HG03457 (cell line): ENCODE measurements around the gene MOV10L1.

Experiments used
- ATAC-seq: cut with Tn5 transposase; IDR thresholded peaks from one replicate; pipeline ENCODE4 v1.9.1; 2021; ENCODE audit warnings: moderate number of reproducible peaks; ENCODE audit not compliant: unreplicated experiment

Gene MOV10L1

DNA sequence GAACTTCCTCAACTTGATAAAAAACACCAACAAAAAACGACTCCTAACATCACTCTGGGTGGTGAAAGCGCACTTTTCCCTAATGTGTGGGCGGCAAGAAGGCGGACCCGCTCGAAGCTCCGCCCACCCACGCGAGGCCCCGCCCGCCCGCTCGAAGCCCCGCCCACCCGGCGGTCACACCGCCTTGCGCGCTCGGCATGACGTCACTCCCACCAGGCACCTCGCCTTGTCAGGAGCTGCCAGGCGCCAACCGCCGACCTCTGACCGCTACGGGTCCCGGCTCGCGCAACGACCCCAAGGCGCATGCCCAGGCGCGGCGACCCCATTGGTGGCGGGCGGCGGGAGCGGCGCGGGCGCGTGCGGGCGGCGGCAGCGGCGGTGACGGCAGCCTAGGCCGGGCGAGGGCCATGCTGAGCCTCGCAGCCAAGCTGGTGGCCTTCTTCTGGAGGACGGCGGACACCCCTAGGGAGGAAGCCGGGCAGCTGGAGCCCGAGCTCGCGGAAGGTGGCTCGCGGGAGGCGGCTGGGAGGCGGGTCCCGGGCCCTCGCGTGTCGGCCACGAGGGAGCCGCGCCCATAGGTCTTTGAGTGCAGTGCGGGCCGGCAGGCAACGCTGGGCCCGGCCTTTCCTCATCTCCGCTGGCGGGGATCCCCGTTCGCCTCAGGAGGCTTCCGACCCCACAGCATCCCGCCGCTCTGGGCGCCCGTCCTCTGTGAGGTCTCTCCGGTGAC lies at the start of gene MOV10L1:
Gene MOV10L1, plus strand, starts transcription at position 325 of the 730 bp plus-strand sequence. Its CDS starts 83 bp downstream, at position 408.
- no peak for ATAC-seq

DNA sequence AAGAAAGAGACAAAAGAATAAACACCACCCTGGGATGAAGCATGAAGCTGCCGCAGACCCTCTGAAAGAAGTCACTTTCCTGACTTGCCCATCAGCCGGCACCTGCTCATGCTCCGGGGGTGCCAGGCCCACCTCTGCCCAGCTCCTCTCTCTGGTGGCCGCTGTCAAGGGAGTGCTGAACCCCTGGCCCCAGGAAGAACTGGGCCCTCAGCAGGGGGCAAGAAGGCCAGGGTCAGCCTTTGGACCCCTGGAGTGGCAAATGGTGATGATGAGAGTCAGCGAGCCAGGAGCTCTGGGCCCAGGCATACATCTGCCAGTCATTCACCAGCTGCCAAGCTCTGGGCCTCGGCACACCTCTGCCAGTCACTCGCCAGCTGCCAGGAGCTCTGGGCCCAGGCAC lies 49.1 kb upstream of the MOV10L1 start:
- no peak for ATAC-seq

DNA sequence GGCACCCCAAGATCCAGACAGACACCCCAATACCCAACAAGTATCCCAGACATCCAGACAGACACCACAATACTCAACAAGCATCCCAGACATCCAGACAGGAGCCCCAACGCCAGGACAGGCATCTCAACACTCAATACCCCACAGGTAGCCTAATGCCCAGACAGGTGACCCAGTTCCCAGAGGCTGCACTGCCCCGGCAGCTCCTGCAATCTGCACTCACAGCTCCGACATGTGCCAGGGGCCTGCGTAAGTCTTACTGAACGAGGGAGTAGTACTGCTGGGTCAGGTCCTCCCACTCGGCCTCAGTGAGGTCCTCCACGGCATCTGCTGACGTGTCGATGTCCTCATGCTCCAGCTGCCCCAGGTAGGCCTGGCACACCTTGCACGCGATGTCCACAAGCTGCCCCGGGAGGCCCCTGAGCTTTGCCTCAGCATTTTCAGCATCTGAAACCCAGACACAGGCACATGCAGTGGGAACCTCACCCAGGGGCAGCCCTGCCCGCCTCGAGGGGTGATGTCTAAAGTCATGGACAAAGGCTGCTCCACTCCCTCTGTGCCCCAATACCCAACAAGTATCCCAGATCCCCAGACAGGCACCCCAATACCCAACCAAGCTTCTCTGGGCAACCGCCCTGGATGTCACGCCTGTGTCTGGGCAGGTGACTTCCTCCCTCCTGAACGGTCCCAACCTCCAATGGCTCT lies 48.3 kb upstream of the MOV10L1 start:
- ATAC-seq = no peak

DNA sequence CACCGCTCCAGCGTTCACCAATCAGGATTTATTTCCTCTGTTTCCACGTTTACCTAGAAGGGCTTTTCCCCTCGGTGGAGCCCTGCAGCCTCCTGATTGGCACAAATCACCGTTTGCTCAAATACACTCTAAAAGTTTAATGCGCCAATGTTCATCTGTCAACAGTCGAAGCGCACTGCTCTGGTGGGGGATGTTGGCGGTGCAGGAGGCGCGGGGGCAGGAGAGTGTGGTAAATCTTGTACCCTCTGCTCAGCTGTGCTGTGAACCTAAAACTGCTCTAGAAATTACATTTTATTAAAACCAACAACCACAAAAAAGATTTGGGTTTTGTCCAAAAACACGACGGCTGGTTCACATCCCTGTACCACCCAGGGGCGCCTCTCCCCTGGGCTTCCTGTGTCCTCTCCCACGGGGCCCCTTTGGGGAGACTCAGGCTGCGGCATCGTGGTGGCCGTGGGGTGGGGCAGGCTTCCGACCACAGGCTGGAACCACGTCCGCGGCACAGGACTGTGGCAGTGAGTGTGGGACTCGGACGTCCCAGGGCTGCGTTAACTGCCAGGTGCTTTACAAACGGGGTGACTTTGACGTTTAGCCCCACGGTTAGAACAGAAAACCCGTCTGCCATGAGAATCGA lies 45.2 kb upstream of the MOV10L1 start:
- no peak for ATAC-seq

DNA sequence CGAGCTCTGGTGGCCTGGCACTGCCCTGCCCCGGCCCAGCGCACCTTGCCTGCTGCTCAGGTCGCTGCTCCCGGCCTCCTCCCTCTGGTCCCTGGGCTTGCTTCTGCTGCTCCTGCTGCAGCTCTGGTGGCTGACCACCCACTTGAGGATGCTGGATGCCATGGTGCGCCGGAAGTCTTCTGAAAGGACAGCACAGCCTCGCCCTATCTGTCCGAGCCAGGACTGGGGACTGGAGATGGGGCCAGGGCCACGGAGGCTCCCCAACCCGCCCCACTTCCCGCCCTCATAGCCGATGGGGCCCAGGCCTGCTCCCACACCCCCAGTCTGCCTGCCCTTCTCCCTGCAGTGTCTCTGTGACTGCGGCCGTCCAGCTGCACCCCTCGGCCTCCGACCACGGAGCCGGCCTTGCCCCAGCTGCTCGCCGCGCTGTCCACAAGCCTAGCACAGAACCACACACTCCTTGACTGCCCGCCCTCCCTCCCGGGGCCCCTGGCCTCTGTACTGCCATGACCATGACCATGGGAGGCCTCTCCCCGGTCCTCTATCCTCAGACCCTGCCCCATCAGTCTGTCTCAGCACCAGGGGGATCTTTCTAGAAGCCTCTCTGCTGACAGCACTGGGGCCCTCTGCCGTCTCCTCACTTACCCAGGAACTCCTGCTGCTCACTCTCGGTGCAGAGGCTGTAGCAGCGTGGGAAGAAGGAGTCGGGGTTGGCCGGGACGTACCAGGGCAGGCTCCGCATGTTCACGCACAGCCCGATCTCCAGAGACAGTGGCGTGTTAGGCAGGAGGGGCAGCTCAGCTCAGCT lies 44.4 kb upstream of the MOV10L1 start:
- no peak for ATAC-seq

DNA sequence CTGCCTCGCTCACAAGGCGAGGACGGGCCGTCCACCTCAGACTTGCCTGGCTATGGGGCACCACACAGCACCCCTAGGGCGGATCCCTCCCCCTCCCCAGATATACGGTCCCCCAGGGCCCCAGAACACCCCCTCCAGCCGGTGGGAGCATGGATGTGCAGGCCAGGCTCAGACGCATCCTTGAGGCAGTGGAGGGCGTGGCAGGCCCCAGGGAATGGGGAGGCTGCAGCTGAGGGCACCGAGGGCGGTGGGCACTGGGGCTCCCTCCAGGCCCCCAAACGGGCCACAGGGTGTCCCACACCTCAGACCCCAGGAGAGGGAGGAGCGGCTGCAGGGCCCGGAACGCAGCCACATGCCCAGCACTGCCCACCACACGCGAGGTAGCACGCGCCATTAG lies 43.8 kb upstream of the MOV10L1 start:
- no peak for ATAC-seq

DNA sequence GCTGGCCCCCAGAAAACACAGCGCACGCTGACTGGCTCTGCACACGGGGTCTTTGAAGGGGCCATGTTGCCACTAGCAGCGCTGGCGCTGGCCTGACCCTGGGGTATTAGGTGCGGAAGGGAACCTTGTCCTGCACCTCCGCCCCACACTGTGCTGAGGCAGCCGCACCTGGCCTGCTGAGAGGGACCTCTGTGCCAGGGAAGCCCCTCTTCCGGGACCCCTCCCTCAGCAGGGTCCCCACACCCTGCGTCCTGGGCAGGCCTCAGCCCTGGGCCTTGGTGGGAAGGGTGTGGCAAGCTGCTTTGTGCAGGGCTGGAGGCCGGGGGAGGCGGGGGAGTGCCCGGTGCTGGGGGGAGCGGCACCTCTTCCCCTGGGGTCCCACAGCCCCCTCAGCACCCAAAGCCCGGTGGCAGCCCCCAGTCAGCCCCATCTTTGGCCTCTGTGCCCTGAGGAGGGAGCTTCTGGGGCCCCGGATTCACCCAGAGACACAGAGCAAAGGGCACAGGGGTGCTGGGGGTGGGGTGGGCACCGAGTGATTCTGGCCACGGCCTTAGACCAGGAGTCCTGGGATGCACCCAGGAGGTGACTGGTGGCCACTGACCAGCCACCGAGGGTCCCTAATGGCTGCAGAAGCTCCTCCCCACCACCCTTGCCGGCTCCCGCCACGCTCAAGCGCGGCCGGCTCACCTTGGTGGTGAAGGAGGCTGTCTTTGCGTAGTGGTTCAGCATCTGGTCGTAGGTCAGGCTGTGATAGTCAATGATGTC lies 43.1 kb upstream of the MOV10L1 start:
- no peak for ATAC-seq

DNA sequence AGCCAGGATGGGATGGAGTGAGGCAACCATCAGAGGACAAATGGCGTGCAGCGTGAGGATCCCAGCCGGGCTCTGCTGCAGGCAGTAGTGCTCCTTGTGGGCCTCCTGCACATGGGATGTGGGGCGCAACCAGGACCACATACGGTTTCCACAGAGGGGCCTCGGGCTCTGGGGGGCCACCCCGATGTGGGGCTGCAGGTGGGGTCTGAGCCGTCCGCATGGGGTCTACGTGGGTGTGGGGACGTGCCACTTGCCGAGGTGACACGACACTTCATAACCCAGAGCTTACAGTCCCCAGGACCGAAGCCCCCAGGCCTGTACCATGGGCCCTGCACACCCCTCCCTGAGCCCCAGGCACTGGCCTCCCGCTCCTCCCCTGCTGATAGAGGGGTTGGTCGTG lies 42.5 kb upstream of the MOV10L1 start:
- ATAC-seq = no peak

DNA sequence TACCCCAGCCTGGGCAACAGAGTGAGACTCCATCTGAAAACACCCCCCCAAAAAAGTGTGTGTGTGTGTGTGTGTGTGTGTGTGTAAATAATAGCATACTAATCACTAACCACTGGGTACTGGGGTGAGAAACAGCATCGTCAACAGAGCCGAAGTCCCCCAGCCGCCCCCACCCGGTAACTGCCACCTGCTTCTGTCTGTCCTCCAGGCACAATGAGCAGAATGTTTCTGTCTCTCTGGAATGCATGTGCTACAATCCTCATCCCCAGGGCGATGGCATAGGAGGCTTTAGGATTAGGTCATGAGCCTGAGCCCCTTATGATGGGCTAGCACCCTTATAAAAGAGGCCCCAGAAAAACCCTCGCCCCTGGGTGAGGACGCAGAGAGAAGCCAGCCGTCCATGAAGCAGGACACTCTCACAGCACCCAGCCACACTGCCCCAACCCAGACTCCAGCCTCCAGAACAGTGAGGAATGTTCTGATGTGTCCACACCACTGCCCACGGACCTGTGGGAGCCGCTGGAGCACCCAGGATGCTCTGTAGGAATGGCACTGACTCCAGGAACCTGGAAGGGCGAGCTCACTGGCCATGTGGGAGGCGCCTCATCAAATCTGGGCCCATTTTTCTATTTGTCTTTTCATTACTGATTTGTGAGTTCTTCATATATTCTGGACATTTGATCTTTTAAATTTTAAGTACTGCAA lies 41.6 kb upstream of the MOV10L1 start:
- ATAC-seq = no peak

DNA sequence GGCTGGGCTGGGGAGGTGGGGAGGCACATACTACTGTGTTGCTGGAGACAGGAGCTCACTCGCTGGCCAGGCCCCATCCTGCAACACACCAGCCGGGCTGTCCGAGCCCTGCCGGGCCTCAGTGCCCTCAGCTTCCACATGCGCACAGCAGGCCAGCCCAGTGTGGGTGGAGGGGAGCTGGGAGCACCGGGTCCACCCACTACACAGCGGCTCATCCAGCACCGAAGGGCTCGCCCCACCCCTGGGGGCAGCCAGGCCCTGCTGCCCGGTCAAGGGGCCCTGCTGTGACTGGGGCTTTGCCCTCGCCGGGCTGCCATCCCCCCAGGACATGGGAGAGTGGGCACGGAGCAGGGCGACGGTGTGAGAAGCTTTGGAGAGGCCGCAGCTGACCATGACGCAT lies 41.0 kb upstream of the MOV10L1 start:
- ATAC-seq = no peak

DNA sequence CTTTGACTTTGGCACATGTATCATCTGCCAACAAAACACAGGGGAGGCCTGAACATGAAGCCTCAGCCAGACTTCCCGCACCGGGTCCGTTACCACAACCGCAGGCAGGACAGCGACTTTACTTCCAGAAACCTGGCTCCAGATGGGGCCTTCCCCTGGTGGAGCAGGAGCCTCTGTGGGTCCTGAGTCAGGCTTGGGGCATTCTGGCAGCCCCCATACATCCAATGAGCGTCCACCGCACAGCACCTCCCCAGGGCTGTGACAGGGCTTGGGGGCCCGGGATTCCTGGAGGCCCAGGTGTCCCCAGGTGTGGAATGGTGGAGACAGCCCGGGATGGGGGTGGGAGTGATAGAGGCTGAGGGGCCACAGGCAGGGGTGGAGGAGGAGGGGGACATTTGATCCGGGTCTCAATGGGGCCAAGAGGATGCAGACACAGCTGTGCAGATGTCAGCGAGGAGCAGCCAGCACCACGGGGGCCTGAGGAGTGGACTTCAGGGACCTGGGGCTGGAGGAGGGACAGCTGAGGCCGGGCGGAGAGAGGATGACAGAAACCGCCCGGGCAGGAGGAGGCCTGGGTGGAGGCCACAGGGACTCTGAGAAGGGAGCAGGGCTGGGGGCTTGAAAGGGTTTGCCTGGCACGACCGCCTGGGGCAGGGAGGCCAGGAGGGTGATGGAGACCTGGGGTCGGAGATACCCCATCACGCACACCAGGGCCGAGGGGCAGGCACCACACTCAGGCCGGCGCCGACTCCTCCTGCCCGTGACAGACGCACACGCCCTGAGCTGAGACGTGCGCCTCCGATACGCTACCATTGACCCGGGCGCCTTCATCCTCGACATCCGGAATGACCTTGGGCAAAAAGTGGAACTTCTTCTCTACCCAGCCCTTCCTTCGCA lies 40.3 kb upstream of the MOV10L1 start:
- ATAC-seq = no peak

DNA sequence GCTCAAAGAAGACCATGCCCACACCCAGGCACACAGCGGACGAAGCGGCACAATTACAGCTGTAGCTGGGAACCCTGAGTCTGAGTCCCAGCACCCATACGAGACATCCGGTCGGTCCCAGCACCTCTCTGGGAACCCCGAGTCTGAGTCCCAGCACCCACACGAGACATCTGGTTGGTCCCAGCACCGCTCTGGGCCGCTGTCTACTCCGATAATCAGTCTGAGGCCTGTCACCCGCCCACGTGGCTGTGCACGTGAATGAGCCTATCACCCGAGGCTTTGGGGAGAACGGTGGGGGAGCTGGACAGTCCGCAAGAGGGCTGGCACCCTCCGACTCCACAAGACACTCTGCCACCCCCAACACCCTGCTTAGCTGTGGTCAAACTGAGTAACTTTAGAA lies 37.9 kb upstream of the MOV10L1 start:
- no peak for ATAC-seq

DNA sequence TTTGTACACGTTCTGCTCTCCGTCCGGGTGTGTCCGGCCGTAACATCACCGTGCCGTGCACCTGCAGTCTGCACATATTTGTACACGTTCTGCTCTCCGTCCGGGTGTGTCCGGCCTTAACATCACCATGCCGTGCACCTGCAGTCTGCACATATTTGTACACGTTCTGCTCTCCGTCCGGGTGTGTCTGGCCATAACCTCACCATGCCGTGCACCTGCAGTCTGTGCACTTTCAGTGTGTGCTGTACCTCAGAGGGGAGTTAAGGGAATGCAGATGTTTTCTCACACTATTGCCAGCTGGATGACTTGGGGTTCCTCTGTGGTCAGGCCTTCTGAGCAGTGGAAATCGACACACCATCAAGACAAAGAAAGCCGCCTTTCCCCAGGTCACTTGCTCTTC lies 35.9 kb upstream of the MOV10L1 start:
- ATAC-seq = no peak

DNA sequence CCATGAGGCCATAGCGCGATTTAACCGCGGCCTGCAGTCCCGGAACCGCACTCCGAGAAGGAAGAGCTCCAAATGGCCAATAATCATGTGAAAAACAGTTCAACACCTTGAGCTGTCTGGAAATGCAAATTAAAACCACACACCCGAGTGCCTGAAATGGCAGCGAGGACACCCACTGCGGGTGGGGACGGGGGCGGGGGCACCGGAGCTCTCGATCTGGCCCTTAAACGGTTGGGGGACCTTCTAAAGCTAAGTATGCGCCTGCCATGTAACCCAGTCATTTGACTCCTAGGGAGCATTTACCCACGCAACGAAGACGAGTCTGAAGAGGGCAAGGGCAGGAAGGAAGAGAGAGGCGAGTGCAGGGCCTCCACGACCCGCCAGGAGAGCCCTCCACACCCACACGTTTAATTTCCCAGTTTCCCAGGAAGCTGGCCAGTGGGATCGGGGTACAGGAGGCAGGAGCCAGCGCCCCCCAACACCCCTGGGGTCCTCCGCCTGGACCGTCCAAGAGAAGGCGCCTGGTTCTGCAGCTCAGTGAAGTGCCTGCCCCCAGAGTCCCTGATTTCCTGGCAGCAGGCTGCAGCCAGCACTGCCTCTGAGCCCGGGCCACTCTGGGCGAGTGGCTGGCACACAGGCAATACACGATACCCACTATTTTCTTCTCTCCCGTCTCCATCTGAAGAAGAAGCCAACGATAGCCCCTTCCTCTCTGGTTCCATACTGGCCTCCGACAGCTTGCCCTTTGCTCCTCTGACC lies 33.4 kb upstream of the MOV10L1 start:
- no peak for ATAC-seq

DNA sequence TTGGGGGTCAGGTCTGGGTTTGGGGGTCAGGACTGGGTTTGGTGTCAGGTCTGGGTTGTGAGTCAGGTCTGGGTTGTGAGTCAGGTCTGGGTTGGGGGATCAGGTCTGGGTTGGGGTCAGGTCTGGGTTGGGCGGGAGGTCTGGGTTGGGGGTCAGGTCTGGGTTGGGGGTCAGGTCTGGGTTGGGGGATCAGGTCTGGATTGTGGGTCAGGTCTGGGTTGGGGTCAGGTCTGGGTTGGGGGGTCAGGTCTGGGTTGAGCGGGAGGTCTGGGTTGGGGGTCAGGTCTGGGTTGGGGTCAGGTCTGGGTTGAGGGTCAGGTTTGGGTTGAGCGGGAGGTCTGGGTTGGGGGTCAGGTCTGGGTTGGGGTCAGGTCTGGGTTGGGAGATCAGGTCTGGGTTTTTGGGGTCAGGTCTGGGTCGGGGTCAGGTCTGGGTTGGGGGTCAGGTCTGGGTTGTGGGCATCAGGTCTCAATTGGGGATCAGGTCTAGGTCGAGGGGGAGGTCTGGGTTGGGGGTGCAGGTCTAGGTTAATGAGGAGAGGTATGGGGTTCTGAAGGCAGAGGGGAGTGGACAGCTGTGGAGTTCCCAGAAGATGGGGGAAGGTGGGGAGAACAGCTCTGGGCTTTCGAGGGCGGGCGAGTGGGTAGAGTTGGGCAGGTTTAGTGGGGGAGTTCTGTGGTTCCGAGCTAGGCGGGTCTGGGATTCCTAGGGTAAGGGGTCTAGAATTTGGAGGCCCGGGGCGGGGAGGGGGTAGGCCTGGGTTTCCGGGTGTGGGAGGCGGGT lies 32.3 kb upstream of the MOV10L1 start:
- ATAC-seq = no peak

DNA sequence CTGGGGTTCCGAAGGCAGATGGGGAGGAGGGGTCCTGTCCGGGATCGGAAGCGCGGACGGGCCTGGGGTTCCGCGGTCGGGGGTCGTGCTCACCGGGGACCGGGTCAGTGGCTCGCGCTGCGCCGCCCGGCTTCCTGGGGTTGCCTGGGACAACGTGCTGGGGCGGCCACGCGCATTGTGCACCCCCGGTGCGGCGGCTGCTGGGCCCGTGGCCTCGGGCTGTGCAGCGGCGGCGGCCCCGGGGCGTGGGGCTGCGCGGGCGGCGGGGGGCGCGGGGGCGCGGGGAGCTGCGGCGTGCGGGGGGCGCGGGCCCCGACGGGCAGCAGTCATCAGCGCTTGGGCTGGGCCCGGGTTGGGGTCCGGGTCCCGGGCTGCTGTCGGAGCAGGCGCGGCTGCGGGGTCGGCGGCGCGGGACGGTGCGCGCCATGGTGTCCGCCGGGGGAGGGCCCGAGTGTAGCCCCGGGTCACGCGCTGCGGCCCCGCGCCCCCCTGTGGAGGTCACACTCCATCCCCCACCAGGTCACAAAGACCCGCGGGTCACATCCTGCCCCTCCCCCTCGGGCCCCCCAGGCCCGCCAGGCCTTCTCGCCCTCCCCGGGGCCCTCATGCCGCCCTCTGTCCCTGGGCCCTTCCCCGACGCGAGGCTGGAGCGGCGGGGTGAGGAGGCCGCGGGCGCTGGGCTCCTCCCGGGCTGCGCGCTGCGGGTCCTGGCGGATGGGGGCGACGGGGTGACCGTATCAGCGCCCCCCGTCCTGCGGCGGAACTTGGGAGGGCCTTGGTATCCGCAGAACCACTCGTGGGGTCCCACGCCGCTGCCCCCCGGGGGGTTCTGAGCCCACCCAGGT lies 31.5 kb upstream of the MOV10L1 start, which contains the start of gene TTLL8:
Gene TTLL8, minus strand, starts transcription at position 238 of the 845 bp plus-strand sequence.
- ATAC-seq = no peak
